Upper lobe of left lung (tissue), 6 donors: ENCODE results near the gene NEU4. TPM values are rescaled to one million over a fixed set of nuclear protein-coding genes. Genes with fewer than 3 reads are reported as not detected.

Experiments
- ATAC-seq, 2 donors: fragments of 200-7000 bp; cut with Tn5 transposase; one replicate each; pipeline ENCODE4 v1.9.1; 2022; ENCODE audit warnings: mild to moderate bottlenecking in 2 of 2, moderate library complexity in 2 of 2; ENCODE audit not compliant: low FRiP score in 2 of 2
- DNase-seq, 2 donors: peaks; one replicate each; pipeline ENCODE4 v3.0.0-alpha.2; 2019 to 2020
- H3K27ac ChIP-seq, 4 donors: fragments of 200-600 bp; sonication (generic); one replicate each; pipeline ENCODE4 v1.5.1; 2016 to 2019
- H3K27me3 ChIP-seq, 4 donors: fragments of 200-600 bp; sonication (generic); one replicate each; pipeline ENCODE4 v1.5.1; 2017 to 2019
- H3K36me3 ChIP-seq, 4 donors: fragments of 200-600 bp; sonication (generic); one replicate each; pipeline ENCODE4 v1.5.1; 2016 to 2019
- H3K4me1 ChIP-seq, 4 donors: fragments of 200-600 bp; sonication (generic); one replicate each; pipeline ENCODE4 v1.5.1; 2018 to 2019
- H3K4me3 ChIP-seq, 4 donors: fragments of 200-600 bp; sonication (generic); one replicate each; pipeline ENCODE4 v1.5.1; 2017 to 2019; ENCODE audit warnings: mild to moderate bottlenecking in 2 of 4, moderate library complexity in 1 of 4
- H3K9me3 ChIP-seq, 4 donors: fragments of 200-600 bp; sonication (generic); one replicate each; pipeline ENCODE4 v1.5.1; 2018 to 2019
- CTCF ChIP-seq, 6 experiments: fragments of 450-650 bp in 4 of 6; fragments of 200-600 bp in 2 of 6; sonication (generic) in 2 of 6; IDR thresholded peaks; one replicate each; pipeline ENCODE4 v1.5.1; 2016 to 2019; ENCODE audit warnings: antibody characterized with exemption in 6 of 6
- EP300 ChIP-seq, 4 donors: sonication (generic); formaldehyde crosslinking; IDR thresholded peaks; one replicate each; pipeline ENCODE4 v1.5.1; 2017; ENCODE audit warnings: antibody characterized with exemption in 4 of 4, control low read depth in 2 of 4
- POLR2A ChIP-seq, 4 donors: fragments of 450-650 bp; IDR thresholded peaks; one replicate each; pipeline ENCODE4 v1.5.1; 2016 to 2017; ENCODE audit warnings: antibody characterized with exemption in 4 of 4, mild to moderate bottlenecking in 2 of 4
- POLR2AphosphoS5 ChIP-seq, 2 donors: sonication (generic); formaldehyde crosslinking; IDR thresholded peaks; one replicate each; pipeline ENCODE4 v1.5.1; 2017; ENCODE audit warnings: antibody characterized with exemption in 2 of 2
- WGBS, 2 donors: methylation state at CpG; one replicate each; pipeline ENCODE4 v1.1.5; 2017 to 2018; 5-methylcytosine and 5-hydroxymethylcytosine counted together
- total RNA-seq, 6 donors: library from RNA; depleted of rRNA in 4 of 6; stranded (reverse); fragments of >200 nt in 4 of 6; gene quantifications; one replicate each; pipeline versions ENCODE4 v1.1.0 to v1.2.1, GENCODE V29; 2016 to 2021
- donor health status: DM: no; HTN: no; CAD: no; lungs with moderate emphysema.
- donor health status: DM: no; HTN: yes; CAD: no; lungs with severe emphysema.

NEU4 gene
- total RNA-seq, 6 donors from 2014 or later = 2.9 TPM; not detected in 5

- Histone ChIP-seq H3K9me3 (no peaks in the 10 kb centered on the region), H3K27me3 (no peaks in the 10 kb centered on the region), H3K4me1 (no peaks in the 10 kb centered on the region), H3K4me3 (no peak overlapping the region), H3K36me3 (no peaks in the 10 kb centered on the region), H3K27ac (no peak overlapping the region)
- DNase-seq = peak; percentile 18 to 81
- no peak for ATAC-seq
- 90 to 94% methylated on average over 28 to 36 of the region's 39 CpGs for WGBS, 2 donors
- no peak for TF ChIP-seq CTCF (IDR thresholded peaks at IDR 0.05)
- TF ChIP-seq EP300 (IDR thresholded peaks at IDR 0.05) = no peak
- TF ChIP-seq POLR2AphosphoS5 (IDR thresholded peaks at IDR 0.05) = no peak
- TF ChIP-seq POLR2A (IDR thresholded peaks at IDR 0.05) = no peak
Measured at GRCh38 chr2:241852116-241852980, 43.4 kb downstream of the NEU4 start.

- Histone ChIP-seq H3K4me1 (no peaks in the 10 kb centered on the region), H3K9me3 (no peaks in the 10 kb centered on the region), H3K4me3 (no peak overlapping the region), H3K27ac (no peak overlapping the region), H3K36me3 (no peaks in the 10 kb centered on the region), H3K27me3 (no peaks in the 10 kb centered on the region)
- no peak for ATAC-seq
- DNase-seq = peak in 1 of 2 donors; percentile 62
- 89 to 95% methylated on average over 7 to 10 of the region's 10 CpGs for WGBS, 2 donors
- TF ChIP-seq CTCF (IDR thresholded peaks at IDR 0.05) (no peak), POLR2A (IDR thresholded peaks at IDR 0.05) (no peak), POLR2AphosphoS5 (IDR thresholded peaks at IDR 0.05) (no peak), EP300 (IDR thresholded peaks at IDR 0.05) (no peak)
Measured at GRCh38 chr2:241852981-241853631, 44.1 kb downstream of the NEU4 start.

GRCh38 chr2:241853651-241854341 is 44.8 kb downstream of the NEU4 start:
- no peak for TF ChIP-seq CTCF (IDR thresholded peaks at IDR 0.05)
- no peak for TF ChIP-seq POLR2AphosphoS5 (IDR thresholded peaks at IDR 0.05)
- TF ChIP-seq POLR2A (IDR thresholded peaks at IDR 0.05) = no peak
- no peak for TF ChIP-seq EP300 (IDR thresholded peaks at IDR 0.05)
- Histone ChIP-seq H3K27me3 (no peaks in the 10 kb centered on the region), H3K36me3 (no peaks in the 10 kb centered on the region), H3K4me3 (no peak overlapping the region), H3K27ac (no peak overlapping the region), H3K4me1 (peaks cover 0 to under 1% (median 0%) of the 10 kb centered on the region in 4 donors), H3K9me3 (no peaks in the 10 kb centered on the region)
- peak in 1 of 2 donors; percentile 77 for DNase-seq
- ATAC-seq = no peak
- 68 to 83% methylated on average over 8 to 22 of the region's 27 CpGs for WGBS, 2 donors

GRCh38 chr2:241854342-241855244 is 45.6 kb downstream of the NEU4 start:
- Histone ChIP-seq H3K36me3 (no peaks in the 10 kb centered on the region), H3K4me3 (no peak overlapping the region), H3K27ac (no peak overlapping the region), H3K9me3 (no peaks in the 10 kb centered on the region), H3K4me1 (peaks cover 0 to 8% (median 6%) of the 10 kb centered on the region in 4 donors), H3K27me3 (no peaks in the 10 kb centered on the region)
- WGBS, 2 donors = 53 to 93% methylated on average over 3 to 19 of the region's 21 CpGs
- ATAC-seq = no peak
- DNase-seq = peak in 1 of 2 donors; percentile 58
- TF ChIP-seq POLR2AphosphoS5 (IDR thresholded peaks at IDR 0.05) = no peak
- TF ChIP-seq CTCF (IDR thresholded peaks at IDR 0.05) = no peak
- TF ChIP-seq POLR2A (IDR thresholded peaks at IDR 0.05) = no peak
- TF ChIP-seq EP300 (IDR thresholded peaks at IDR 0.05) = no peak
